KG1 (cell line): ENCODE data around the gene OR5AC2.

Experiments
- DNase-seq: peaks from one replicate; lab custom pipeline; 2025; lab: John Stamatoyannopoulos, UW

The OR5AC2 gene, protein sequence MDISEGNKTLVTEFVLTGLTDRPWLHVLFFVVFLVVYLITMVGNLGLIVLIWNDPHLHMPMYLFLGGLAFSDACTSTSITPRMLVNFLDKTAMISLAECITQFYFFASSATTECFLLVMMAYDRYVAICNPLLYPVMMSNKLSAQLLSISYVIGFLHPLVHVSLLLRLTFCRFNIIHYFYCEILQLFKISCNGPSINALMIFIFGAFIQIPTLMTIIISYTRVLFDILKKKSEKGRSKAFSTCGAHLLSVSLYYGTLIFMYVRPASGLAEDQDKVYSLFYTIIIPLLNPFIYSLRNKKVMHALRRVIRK

DNA sequence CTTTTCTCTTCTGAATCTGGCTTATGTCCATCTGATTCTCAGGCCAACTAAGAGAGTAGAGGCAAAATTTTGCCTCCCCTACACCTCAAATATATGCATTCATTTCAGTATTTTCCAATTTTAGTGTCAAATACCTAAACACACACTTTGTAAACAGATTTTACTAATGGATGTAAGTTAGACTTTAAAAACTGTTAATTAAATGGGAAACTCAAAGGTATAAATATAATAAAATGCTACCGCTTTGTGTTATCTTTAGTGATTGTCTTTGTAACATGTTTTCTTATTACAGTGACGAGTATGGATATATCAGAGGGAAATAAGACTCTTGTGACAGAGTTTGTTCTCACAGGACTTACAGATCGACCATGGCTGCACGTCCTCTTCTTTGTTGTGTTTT lies at the start of gene OR5AC2:
OR5AC2 (plus strand) TSS at position 301 of the 400 bp plus-strand sequence; CDS start at position 301, 0 bp downstream.
- no peak for DNase-seq

DNA sequence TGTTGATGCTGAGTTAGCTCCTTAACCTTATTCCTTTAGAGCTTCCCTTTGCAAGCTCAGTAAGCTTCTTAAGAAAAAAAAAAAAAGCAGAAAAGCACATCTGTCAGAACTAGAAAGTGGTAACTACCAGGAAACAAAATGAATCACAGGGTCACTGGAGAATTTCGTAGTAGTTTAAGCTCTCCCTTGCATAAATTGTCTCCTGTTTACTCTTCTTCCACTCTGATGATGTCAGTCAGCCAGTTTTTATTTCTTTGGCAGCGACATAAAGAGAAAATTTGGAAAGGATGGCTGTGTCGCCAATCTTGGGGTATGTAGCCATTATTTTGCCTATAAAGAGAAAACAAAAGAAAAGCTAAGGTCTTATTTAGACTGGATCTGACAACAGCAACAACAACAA lies 48.7 kb upstream of the OR5AC2 start:
- no peak for DNase-seq

DNA sequence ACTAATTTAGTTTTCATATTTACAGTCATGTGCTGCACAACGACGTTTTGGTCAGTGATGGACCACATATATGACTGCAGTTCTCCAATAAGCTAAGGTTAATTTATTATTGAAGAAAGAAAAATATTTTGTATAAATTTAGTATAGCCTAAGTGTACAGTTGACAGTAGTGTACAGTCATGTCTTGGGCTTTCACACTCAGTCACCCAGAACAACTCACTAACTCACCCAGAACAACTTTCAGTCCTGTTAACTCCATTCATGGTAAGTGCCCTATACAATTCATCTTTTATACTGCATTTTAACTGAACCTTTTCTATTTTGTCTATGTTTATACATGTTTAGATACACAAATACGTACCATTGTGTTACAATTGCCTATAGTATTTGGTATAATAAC lies 48.1 kb upstream of the OR5AC2 start:
- DNase-seq: no peak

DNA sequence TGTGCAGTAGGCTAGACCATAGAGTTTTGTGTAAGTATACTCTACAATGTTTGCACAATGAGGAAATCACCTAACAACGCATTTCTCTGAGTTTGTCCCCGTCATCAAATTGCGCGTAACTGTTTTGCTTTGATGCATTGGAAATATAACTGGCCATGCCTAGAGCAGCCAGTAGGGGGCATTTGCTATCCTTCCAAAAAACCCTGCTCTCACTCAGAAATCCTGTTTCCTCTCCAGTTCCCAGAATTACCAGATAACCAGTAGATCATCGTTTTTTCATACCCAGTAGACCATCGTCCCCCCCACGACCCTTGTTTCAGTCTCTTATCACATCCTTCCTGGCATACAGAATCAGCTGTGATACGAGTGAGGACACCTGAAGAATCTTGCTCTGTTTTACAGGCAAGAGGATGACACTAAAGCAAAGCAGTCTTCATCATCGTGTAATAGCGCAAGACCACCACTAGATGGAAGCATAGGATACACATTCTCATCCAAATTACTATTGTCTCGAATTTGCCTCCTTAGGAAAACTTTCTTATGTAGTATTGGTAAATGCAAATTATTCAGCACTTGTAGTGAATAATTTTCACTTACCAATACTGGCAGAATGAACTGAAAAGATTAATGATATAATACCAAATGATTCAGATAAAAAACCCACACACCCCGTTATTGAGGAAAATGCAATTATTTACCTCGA lies 47.5 kb upstream of the OR5AC2 start:
- DNase-seq: peak; percentile 70

DNA sequence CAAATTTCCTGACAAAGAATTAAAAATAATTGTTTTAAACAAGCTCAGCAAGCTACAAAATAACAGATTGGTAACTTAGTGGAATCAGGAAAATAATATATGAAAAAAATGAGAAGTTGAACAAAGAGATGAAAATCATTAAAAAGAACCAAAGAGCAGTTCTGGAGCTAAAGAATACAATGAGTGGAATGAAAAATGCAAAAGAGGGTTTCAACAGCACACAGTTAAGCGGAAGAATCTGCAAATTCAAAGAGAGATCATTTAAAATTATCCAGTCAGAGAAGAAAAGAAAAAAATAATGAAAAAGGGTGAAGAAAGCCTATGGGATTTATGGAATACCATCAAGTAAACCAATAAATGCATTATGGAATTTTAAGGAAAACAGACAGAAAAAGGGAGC lies 45.6 kb upstream of the OR5AC2 start:
- no peak for DNase-seq

DNA sequence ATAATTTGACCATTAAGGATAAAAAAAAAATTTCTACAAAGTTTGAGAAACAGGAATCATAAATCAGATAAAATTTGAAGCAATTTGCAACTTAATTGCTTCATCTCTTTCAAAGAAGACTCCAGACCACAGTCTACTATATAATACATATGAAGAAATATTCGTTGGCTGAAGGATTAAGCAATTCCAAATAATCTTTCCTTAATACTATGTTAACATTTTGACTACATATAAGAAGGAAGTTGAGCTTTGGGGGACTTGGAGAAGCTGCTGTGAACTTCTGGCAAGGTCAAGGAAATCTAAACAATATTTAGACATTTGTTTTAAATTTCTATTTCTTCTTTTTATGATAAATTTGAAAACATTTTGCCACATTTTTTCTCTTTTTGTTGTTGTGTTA lies 38.4 kb upstream of the OR5AC2 start:
- DNase-seq: no peak

DNA sequence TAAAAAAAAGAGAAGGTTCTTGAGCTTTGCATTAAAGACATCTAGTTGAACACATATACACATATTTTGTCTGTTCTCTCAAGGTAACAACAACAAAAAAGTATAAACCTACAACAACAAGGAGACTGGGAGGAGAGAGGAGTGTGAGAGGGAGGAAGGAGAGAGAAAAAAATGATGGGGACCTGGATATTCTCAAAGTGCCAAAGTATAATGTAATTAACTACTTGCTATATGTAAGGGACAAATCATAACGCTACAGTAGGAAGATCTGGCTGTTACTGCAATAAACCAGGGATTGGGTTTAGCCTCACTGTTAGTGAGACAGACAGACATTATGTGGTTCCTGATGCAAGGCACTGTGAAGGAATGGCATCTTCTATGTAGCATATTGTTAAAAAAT lies 37.7 kb upstream of the OR5AC2 start:
- no peak for DNase-seq

DNA sequence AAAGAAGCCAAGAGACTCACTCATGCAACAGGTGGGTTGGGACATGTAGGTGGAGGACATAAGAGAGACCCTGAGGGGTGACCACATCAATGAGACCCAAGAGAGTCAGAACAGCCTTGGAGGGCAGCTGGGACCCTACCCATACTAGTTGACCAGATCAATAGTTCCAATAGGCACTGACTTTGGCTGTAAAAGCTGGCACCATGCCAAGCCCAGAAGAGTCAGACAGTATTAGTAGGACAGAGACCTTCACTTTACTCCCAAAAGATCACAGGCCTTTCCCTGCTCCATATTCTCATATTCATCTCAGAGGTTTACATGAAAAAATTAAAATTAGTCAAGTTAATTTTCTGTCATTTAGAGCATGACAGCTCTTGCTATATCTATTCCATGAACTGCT lies 30.9 kb upstream of the OR5AC2 start:
- DNase-seq: no peak

DNA sequence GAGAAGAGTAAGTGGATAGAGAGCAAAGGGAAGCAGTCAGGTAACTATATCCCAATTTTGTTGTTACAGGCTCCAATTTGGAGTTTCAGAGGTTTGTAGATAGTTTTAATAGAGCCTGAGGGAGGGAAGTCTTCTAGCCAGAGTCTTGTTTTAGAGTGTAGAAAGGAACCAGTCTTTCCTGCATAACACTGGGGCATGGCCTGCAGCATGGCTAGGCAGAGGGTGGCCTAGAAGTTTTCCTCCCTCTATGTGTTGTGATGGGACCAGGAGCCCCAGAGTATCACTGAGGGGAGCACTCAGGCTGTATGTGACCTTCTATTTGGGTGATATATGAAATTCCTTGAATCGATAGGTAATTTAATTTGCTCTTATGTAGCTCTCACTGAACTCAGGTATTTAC lies 29.3 kb upstream of the OR5AC2 start:
- no peak for DNase-seq

DNA sequence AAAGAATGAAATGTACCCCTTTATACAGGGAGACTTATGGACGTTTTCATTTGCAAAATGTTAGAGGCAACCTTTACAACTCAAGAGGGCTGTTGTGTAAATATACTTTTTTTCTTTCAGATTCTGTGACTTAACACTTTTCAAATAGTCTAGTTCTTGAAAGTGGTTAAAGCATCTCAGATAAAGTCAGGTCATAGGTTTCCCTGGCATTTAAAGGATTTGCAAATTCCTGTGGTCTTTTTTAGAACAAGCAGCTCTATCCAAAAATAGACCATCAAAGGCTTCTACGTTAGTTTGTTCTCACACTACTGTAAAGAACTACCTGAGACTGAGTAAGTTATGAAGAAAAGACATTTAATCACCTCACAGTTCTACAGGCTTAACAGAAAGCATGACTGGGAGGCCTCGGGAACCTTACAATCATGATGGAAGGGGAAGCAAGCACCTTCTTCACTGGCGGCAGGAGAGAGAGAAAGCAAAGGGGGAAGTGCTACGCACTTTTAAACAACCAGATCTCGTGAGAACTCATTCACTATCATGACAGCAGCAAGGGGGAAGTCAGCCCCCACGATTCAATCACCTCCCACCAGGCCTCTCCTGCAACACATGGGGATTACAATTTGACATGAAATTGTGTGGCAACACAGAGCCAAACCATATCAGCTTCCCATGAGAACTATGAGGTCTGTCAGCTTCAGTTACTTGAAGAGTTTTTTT lies 28.6 kb upstream of the OR5AC2 start:
- no peak for DNase-seq

DNA sequence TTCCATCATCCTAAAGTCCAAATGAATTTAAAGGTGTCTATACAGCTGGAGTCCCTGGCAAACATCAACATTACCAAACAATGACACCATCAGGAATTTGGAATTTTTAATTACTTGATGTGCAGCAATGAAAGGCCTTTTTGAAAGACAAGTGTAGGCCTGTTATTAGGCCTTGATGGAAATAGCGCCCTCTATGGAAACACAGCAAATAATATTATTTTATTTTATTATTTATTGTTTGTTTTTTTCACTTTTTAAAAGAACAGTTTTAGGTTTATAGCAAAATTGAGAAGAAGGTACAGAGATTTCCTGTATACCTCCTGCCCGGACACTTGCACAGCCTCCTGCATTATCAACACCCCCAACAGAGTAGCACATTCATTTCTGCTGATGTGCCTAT lies 18.1 kb upstream of the OR5AC2 start:
- DNase-seq: no peak

DNA sequence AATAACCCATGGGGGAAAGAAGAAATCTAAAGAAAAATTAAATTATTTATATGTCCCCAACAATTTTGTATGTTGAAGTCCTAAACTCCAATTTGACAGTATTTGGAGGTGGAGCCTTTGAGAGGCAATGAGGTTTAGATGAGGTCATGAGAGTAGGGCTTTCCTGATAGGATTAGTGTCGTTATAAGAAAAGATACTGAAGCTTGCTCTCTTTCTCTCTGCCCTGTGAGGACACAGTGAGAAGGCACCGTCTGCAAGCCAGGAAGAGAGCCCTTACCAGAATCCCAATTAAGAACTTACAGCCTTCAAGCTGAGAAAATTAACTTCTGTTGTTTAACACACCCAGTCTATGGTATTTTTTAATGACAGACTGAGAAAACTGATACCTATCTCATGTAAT lies 16.1 kb upstream of the OR5AC2 start:
- no peak for DNase-seq

DNA sequence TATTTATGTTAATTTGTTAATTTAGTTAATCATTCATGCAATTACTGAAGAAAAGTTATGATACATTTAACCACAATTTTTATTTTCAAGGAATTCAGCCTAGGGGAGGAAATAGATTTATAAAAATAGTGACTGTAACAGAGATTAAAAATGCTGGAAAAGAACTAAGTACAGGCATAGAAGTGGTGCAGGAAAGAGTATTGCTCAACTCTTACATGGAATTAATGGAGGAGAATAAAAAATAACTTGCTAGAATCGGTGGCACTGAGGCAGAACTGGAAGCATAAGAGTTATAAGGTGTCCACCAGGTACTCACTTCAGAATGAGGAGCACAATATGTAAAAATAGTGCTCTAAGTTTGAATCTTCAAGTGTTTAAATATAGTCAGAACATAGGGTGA lies 13.5 kb upstream of the OR5AC2 start:
- DNase-seq: no peak

DNA sequence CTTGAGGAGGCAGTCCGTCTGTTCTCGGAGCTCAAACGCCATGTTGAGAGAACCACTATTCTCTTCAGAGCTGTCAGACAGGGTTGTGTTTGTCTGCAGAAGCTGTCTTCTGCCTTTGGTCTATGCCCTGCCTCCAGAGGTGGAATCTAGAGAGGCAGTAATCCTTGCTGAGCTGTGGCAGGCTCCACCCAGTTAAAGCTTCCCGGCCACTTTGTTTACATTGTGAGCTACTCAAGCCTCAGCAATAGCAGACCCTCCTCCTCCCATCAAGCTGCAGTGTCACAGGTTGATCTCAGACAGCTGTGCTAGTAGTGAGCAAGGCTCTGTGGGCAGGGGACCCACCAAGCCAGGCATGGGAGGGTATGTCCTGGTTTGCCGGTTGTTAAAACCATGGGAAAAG lies 8.9 kb downstream of the OR5AC2 start:
- no peak for DNase-seq

DNA sequence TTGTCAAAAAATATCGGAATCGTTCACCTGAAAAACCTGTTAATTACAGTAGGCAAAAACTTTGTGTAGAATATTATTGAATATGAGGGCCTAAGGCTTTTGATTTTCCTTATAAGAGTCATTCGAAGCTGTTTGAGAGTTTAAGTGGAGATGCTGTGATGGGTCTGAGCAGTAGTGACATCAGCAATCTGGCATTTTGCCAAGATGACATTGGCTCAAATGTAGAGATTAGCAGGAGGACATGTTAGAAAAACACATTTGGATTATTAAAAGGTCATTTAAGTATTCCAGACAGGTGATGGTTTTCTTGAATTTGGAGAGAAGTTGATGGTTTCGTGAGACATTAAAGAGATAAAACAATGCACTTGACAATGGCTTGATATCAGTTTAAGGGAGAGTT lies 12.9 kb downstream of the OR5AC2 start:
- no peak for DNase-seq

DNA sequence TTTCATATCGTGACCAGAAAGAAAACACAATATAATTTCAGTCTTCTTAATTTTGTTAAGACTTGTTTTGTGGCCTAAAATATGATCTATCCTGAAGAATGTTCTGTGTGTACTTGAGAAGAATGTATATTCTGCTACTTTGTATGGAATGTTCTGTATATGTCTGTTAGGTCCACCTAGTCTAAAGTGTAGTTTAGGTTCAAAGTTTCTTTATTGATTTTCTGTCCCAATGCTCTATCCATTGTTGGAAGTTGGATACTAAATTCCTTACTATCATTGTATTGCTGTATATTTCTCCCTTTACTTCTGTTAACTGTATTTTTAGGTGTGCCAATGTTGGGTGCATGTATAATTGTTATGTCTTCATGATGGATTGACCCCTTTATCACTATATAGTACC lies 21.2 kb downstream of the OR5AC2 start:
- no peak for DNase-seq

DNA sequence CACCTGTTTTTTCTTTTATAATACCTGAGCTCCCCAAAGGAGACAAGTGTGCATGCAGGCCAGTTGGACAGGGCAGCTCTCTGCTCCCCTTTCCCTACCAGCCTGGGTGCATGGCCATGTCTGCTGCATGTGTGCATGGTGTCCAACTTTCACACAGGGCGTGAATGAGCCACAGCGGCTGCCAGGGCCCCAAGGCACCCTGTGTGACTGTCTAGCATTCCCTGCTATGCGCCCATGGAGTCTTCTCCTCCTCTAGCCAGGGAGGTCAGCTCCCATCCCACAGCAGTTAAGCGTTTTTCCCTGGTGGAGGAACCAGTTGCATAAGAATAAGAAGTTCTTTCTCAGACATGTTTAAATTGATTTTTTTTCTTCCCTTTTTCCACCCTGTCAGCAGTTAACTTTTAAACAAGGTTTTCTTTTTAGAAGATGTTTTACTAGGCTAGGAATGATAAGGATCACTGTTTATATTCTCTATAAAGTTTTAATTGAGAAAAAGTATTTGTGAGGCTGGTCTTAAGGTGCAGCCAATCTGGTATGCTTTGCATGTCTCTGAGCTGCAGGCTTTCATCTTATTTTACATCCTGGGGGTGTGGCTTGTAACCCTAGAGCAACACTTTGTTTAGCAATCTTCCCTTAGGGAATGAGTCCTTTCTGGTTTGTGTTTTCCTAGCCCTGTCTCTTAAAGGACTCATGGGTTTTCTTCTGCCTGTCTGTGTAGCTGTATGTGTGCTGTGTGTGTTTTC lies 23.0 kb downstream of the OR5AC2 start:
- DNase-seq: no peak

DNA sequence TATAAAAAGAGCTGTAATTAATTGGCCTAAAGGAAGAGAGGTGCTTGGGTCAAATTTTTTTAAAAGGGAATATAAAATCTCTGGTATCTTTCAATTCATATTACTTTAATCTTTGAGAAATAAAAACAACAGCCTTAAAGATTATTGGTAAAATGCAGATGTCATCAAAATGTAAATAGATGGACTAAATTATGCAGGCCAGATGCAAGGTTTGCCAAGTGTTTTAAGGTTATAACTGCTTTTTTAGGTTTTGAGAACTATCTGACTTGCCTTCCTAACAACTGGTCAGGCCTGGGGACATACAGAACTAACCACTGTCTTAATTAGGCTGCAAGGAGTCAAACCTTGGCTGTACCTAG lies 23.6 kb downstream of the OR5AC2 start:
- no peak for DNase-seq

DNA sequence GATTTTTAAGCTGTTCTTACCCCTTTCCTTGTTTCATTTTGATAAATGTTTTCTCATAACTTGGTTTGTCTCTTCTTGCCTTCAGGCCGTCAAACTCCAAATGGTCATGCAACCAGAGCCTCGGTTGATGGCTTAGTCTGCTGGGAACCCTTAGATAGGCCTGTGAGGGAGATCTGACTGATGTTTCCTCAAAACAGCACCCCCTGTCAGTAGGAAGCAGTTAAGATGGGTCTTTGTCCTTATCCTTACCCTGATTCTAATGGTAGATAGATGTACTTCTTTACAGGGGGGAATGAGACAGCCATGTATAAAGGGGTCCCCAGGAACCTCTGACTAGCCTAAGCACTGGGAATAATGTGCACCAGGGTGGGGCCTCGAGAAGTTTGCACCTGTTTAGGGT lies 27.3 kb downstream of the OR5AC2 start:
- DNase-seq: no peak

DNA sequence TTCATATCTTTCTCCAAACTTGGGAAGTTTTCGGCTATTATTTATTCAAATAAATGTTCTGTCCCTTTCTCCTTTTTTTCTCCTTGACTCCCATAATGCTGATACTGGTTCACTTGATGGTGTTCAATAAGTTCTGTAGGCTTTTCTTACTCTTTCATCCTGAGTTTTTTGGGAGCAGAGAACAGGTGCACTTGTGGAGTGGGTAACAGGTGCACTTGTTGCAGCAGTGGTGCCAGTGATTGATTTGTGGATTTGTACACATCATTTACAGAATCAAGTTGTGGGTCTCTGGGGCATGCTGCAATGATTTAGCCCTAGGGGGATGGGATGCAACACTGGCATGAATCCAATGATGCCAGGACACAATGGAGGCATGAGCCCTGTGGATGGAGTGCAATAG lies 28.7 kb downstream of the OR5AC2 start:
- no peak for DNase-seq

DNA sequence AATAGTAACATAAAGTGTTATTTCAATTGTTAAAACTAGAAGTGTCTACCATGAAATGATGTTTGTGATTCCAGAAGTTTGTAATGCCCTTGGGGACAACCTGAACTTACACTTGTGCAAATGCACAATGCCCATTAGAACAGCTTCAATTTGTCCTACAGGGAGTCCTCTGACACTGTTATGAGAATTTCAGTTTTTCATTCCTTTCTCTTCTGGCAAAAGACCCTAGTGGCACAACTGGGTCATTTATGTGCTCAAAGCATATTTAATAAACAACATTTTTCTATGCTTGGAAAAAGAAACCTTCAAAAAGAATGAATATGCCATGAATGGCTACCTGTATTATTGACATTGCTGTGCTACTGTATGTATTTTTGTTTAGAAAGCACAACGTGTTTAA lies 43.4 kb downstream of the OR5AC2 start, which contains the start of gene OR5H1:
OR5H1 (plus strand) TSS at position 301 of the 400 bp plus-strand sequence. CDS start 1,977 bp downstream, outside the sequence.
- no peak for DNase-seq

DNA sequence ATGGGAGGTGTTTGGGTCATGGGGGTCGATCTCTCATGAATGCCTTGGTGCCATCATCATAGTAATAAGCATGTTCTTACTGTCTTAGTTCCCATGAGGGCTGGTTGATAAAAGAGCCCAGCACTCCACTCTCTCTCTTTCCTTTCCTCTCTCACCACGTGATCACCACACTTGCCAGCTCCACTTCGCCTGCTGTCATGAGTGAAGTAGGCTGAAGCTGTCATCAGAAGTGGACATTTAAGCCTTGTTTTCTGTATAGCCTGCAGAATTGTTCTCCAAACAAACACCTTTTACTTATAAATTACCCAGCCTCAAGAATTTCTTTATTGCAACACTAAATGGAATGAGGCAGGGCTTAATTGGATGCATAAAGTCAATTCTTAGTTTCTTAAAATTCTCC lies 49.7 kb downstream of the OR5AC2 start:
- DNase-seq: no peak
